SK-N-SH (cell line): ENCODE data around the gene CDH15. TPM values are rescaled to one million over a fixed set of nuclear protein-coding genes. Genes with fewer than 3 reads are reported as not detected.

Source experiments
- CTCF ChIA-PET: fragments of 300-600, 350-600 bp; formaldehyde crosslinking; extraction: SDS; loops from one replicate; lab custom pipeline; 2021; lab: Yijun Ruan, JAX
- POLR2A ChIA-PET: fragments of 350-600 bp; sonication (Branson Sonifier 250); formaldehyde crosslinking; extraction: SDS; loops from one replicate; lab custom pipeline; 2020; ENCODE audit warnings: antibody characterized with exemption, inconsistent platforms; lab: Yijun Ruan, JAX
- DNase-seq: peaks from one replicate; pipeline ENCODE4 v3.0.0; 2012
- H2AFZ ChIP-seq: fragments of 200-600 bp; sonication (generic); 2 replicates; pipeline ENCODE4 v1.8.1; 2016; ENCODE audit warnings: antibody characterized with exemption, mild to moderate bottlenecking, low read depth
- H3F3A ChIP-seq: fragments of 200-600 bp; sonication (generic); replicated peaks from 2 replicates; pipeline ENCODE3; 2016; ENCODE audit warnings: antibody characterized with exemption, mild to moderate bottlenecking; ENCODE audit not compliant: insufficient read depth
- H3K27ac ChIP-seq, 2 experiments: fragments of 200-500 bp in 1 of 2; fragments of 200-600 bp in 1 of 2; sonication (Bioruptor generic) in 1 of 2; sonication (generic), shearing (Covaris generic) in 1 of 2; 2 replicates each; pipeline versions ENCODE4 v1.5.1 to v1.6.1; 2014 to 2016; ENCODE audit warnings: low read depth in 2 of 2, inconsistent platforms in 1 of 2, low read length in 1 of 2, mild to moderate bottlenecking in 1 of 2, mixed read lengths in 1 of 2
- H3K27me3 ChIP-seq: fragments of 200-600 bp; sonication (generic), shearing (Covaris generic); 2 replicates; pipeline ENCODE4 v1.6.1; 2016; ENCODE audit warnings: mixed run types; ENCODE audit not compliant: insufficient read depth
- H3K36me3 ChIP-seq, 2 experiments: fragments of 200-500 bp in 1 of 2; fragments of 200-600 bp in 1 of 2; sonication (Bioruptor generic) in 1 of 2; sonication (generic) in 1 of 2; replicated peaks in 1 of 2; 2 replicates each; pipeline versions ENCODE3 to v1.5.1; 2014 to 2016; ENCODE audit warnings: low read length in 1 of 2, mild to moderate bottlenecking in 1 of 2; ENCODE audit not compliant: insufficient read depth in 2 of 2, control insufficient read depth in 1 of 2
- H3K4me1 ChIP-seq, 2 experiments: fragments of 200-500 bp in 1 of 2; fragments of 200-600 bp in 1 of 2; sonication (Bioruptor generic) in 1 of 2; sonication (generic), shearing (Covaris generic) in 1 of 2; 2 replicates each; pipeline versions ENCODE4 v1.5.1 to v1.6.1; 2014 to 2016; ENCODE audit warnings: low read depth in 1 of 2, low read length in 1 of 2, mixed run types in 1 of 2; ENCODE audit not compliant: insufficient read depth in 2 of 2, control insufficient read depth in 1 of 2
- H3K4me2 ChIP-seq: fragments of 200-600 bp; sonication (generic), shearing (Covaris generic); 2 replicates; pipeline ENCODE4 v1.6.1; 2017; ENCODE audit warnings: mixed run types
- H3K4me3 ChIP-seq, 2 experiments: fragments of 200-500 bp in 1 of 2; fragments of 200-600 bp in 1 of 2; sonication (Bioruptor generic) in 1 of 2; sonication (generic), shearing (Covaris generic) in 1 of 2; 2 replicates each; pipeline versions ENCODE4 v1.5.1 to v1.8.1; 2014 to 2016; ENCODE audit warnings: low read depth in 2 of 2, inconsistent platforms in 1 of 2, low read length in 1 of 2, mild to moderate bottlenecking in 1 of 2, mixed read lengths in 1 of 2, moderate library complexity in 1 of 2
- H3K79me2 ChIP-seq: fragments of 200-600 bp; sonication (generic); 2 replicates; pipeline ENCODE4 v1.8.1; 2017; ENCODE audit warnings: mild to moderate bottlenecking; ENCODE audit not compliant: insufficient read depth
- H3K9ac ChIP-seq: fragments of 200-600 bp; sonication (generic); 2 replicates; pipeline ENCODE4 v1.6.1; 2017; ENCODE audit warnings: mixed run types
- H3K9me2 ChIP-seq: fragments of 200-600 bp; sonication (generic); 2 replicates; pipeline ENCODE4 v1.6.1; 2017; ENCODE audit warnings: mixed run types
- H3K9me3 ChIP-seq: fragments of 200-600 bp; sonication (generic); 2 replicates; pipeline ENCODE4 v1.6.1; 2017; ENCODE audit warnings: mixed run types, mild to moderate bottlenecking, moderate library complexity
- H4K20me1 ChIP-seq: fragments of 200-600 bp; sonication (generic); 2 replicates; pipeline ENCODE4 v1.6.1; 2017; ENCODE audit warnings: mild to moderate bottlenecking, mixed run types; ENCODE audit not compliant: insufficient read depth
- EP300 ChIP-seq, 2 experiments: IDR thresholded peaks; 2 replicates each; pipeline versions ENCODE4 v1.4.0 to v1.6.1; 2012; ENCODE audit warnings: borderline replicate concordance in 1 of 2, low read depth in 1 of 2, low read length in 1 of 2
- EZH2phosphoT487 ChIP-seq: fragments of 200-600 bp; sonication (generic); IDR thresholded peaks from 2 replicates; pipeline ENCODE4 v1.6.1; 2017; ENCODE audit warnings: low read depth, mixed run types, mild to moderate bottlenecking, antibody characterized with exemption, moderate library complexity, borderline replicate concordance
- FOSL2 ChIP-seq: IDR thresholded peaks from 2 replicates; pipeline ENCODE4 v1.4.0; 2012; ENCODE audit warnings: low read depth, mild to moderate bottlenecking, moderate library complexity, borderline replicate concordance
- GABPA ChIP-seq: IDR thresholded peaks from 2 replicates; pipeline ENCODE4 v1.4.0; 2012; ENCODE audit warnings: low read depth, mild to moderate bottlenecking
- IRF3 ChIP-seq: fragments of 150-350 bp; IDR thresholded peaks from 2 replicates; pipeline ENCODE4 v1.6.1; 2016; ENCODE audit warnings: mild to moderate bottlenecking, low read depth, low read length
- JUND ChIP-seq: IDR thresholded peaks from 2 replicates; pipeline ENCODE4 v1.4.0; 2012
- MEF2A ChIP-seq: IDR thresholded peaks from 2 replicates; pipeline ENCODE4 v1.4.0; 2012; ENCODE audit warnings: low read depth, borderline replicate concordance
- MXI1 ChIP-seq: IDR thresholded peaks from 2 replicates; pipeline ENCODE4 v1.6.1; 2012; ENCODE audit warnings: mild to moderate bottlenecking, low read depth, low read length, improper control_type of control experiment
- NFIC ChIP-seq: IDR thresholded peaks from 2 replicates; pipeline ENCODE4 v1.4.0; 2012; ENCODE audit warnings: borderline replicate concordance
- RAD21 ChIP-seq: IDR thresholded peaks from 2 replicates; pipeline ENCODE4 v1.6.1; 2012; ENCODE audit warnings: mild to moderate bottlenecking, low read length
- RCOR1 ChIP-seq: fragments of 150-350 bp; IDR thresholded peaks from 2 replicates; pipeline ENCODE4 v1.6.1; 2017; ENCODE audit warnings: antibody characterized with exemption, low read length
- REST ChIP-seq: IDR thresholded peaks from 2 replicates; pipeline ENCODE4 v1.6.1; 2012; ENCODE audit warnings: mild to moderate bottlenecking, low read depth, low read length, moderate library complexity
- RFX5 ChIP-seq: IDR thresholded peaks from 2 replicates; pipeline ENCODE4 v1.6.1; 2012; ENCODE audit warnings: mild to moderate bottlenecking, improper control_type of control experiment, low read length
- SIN3A ChIP-seq: IDR thresholded peaks from 2 replicates; pipeline ENCODE4 v1.6.1; 2012; ENCODE audit warnings: low read depth, mild to moderate bottlenecking, low read length, moderate library complexity, borderline replicate concordance
- SMC3 ChIP-seq: IDR thresholded peaks from 2 replicates; pipeline ENCODE4 v1.6.1; 2012; ENCODE audit warnings: low read depth, low read length, improper control_type of control experiment
- TEAD4 ChIP-seq: IDR thresholded peaks from 2 replicates; pipeline ENCODE4 v1.4.0; 2012; ENCODE audit warnings: mild to moderate bottlenecking, borderline replicate concordance; ENCODE audit not compliant: insufficient read depth
- WGBS: methylation state at CpG from one replicate; pipeline ENCODE4 v1.1.6; 2017; ENCODE audit warnings: low lambda C conversion rate; 5-methylcytosine and 5-hydroxymethylcytosine counted together
- polyA plus RNA-seq, 3 experiments: library from polyadenylated mRNA; depleted of rRNA; stranded (reverse); fragments of >200 nt; gene quantifications; 2 replicates each; pipeline ENCODE4 v1.2.3, GENCODE V29; 2012
- TF ChIP-seq, protein P1 (sequence below): IDR thresholded peaks from 2 replicates; pipeline ENCODE4; 2012
- TF ChIP-seq, protein P2 (sequence below): fragments of 200-600 bp; sonication (generic); IDR thresholded peaks from 2 replicates; pipeline ENCODE4 v1.6.1; 2017; ENCODE audit warnings: antibody characterized with exemption, mild to moderate bottlenecking, moderate library complexity

Gene CDH15
- polyA plus RNA-seq, 1 of the 3 experiments (the other 2 are of a cell fraction), result 0.03 TPM

- CTCF ChIA-PET, result interaction anchor here (1.0 to 1.1 kb wide), 3 partner anchors 15 to 38 kb away, joined by 3 to 4 read pairs (median 3); partner anchors contain the start of gene ZNF778
Measured at GRCh38 chr16:89202422-89203215, 31.1 kb downstream of the CDH15 start.

More at GRCh38 chr16:89202422-89203215, 31.1 kb downstream of the CDH15 start:
- H3F3A ChIP-seq, result peaks cover 19% of the 10 kb centered on the region
- peaks cover 59% of the 10 kb centered on the region for H3K27me3 ChIP-seq
- no peak for DNase-seq
- H3K9me3 ChIP-seq, result no peaks in the 10 kb centered on the region
- 62% methylated on average over 48 of the region's 49 CpGs for WGBS
- no peaks in the 10 kb centered on the region for H3K79me2 ChIP-seq
- no peak overlapping the region for H2AFZ ChIP-seq
- no peak for TF ChIP-seq MEF2A
- no peak for TF ChIP-seq RCOR1
- no peak for TF ChIP-seq EP300 (IDR thresholded peaks at IDR 0.05; ENCODE audit: borderline replicate concordance in 1 of 2, low read depth in 1 of 2, low read length in 1 of 2)
- no peak for TF ChIP-seq NFIC
- TF ChIP-seq, protein P1, sequence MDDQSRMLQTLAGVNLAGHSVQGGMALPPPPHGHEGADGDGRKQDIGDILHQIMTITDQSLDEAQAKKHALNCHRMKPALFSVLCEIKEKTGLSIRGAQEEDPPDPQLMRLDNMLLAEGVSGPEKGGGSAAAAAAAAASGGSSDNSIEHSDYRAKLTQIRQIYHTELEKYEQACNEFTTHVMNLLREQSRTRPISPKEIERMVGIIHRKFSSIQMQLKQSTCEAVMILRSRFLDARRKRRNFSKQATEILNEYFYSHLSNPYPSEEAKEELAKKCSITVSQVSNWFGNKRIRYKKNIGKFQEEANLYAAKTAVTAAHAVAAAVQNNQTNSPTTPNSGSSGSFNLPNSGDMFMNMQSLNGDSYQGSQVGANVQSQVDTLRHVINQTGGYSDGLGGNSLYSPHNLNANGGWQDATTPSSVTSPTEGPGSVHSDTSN, result no peak
- TF ChIP-seq RAD21, result no peak
- TF ChIP-seq JUND, result no peak
- no peak for TF ChIP-seq GABPA
- TF ChIP-seq, protein P2, sequence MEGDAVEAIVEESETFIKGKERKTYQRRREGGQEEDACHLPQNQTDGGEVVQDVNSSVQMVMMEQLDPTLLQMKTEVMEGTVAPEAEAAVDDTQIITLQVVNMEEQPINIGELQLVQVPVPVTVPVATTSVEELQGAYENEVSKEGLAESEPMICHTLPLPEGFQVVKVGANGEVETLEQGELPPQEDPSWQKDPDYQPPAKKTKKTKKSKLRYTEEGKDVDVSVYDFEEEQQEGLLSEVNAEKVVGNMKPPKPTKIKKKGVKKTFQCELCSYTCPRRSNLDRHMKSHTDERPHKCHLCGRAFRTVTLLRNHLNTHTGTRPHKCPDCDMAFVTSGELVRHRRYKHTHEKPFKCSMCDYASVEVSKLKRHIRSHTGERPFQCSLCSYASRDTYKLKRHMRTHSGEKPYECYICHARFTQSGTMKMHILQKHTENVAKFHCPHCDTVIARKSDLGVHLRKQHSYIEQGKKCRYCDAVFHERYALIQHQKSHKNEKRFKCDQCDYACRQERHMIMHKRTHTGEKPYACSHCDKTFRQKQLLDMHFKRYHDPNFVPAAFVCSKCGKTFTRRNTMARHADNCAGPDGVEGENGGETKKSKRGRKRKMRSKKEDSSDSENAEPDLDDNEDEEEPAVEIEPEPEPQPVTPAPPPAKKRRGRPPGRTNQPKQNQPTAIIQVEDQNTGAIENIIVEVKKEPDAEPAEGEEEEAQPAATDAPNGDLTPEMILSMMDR, result no peak
- no peak for TF ChIP-seq SMC3
- TF ChIP-seq MXI1, result no peak
- TF ChIP-seq FOSL2, result no peak
- TF ChIP-seq IRF3, result no peak
- no peak for TF ChIP-seq SIN3A
- TF ChIP-seq EZH2phosphoT487, result no peak
- no peak for TF ChIP-seq TEAD4
- TF ChIP-seq RFX5, result no peak
- no peak for TF ChIP-seq REST
- no peak overlapping the region for H3K9ac ChIP-seq
- H3K9me2 ChIP-seq, result no peaks in the 10 kb centered on the region
- no peaks in the 10 kb centered on the region; a peak in 1 of 4 replicates for H3K4me1 ChIP-seq
- no peak overlapping the region for H3K4me3 ChIP-seq
- H3K4me2 ChIP-seq, result no peak overlapping the region
- H4K20me1 ChIP-seq, result no peaks in the 10 kb centered on the region
- no peaks in the 10 kb centered on the region for H3K36me3 ChIP-seq
- POLR2A ChIA-PET, result interaction anchor here (0.7 kb wide), 1 partner anchor 45 kb away, joined by 3 read pairs; no protein-coding TSS in a partner anchor
- no peak overlapping the region for H3K27ac ChIP-seq
